ENCODE measurements around the gene C6orf136.

The C6orf136 gene

DNA sequence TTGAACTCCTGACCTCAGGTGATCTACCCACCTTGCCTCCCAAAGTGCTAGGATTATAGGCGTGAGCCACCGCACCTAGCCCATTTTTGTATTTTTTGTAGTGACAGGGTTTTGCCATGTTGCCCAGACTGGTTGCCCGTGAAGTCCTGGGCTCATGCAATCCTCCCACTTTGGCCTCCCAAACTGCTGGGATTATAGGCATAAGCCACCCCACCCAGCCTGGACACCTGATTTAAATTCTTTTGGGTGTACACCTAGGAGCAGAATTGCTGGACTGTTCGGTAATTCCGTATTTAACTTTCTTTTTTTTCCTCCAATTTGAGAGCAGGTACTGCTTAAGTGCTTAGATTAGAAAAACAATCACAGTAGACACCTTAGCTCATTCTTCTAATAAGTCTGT, 49.5 kb downstream of the C6orf136 start:
- Histone ChIP-seq H3K9me2 (replicated peaks; ENCODE audit: insufficient read depth, low read length) (no peaks in the 10 kb centered on the region), H4K20me1 (ENCODE audit: low read depth, low read length) (no peaks in the 10 kb centered on the region), H3K79me2 (ENCODE audit: insufficient read depth, low read length) (no peaks in the 10 kb centered on the region), H2AFZ (ENCODE audit: low read depth, low read length, severe bottlenecking) (no peak overlapping the region), H3K4me3 (ENCODE audit: insufficient read depth, low read length, poor library complexity, severe bottlenecking) (no peak overlapping the region), H3K9ac (ENCODE audit: low read length) (no peak overlapping the region), H3K27ac (ENCODE audit: low read depth, low read length) (no peak overlapping the region), H3K36me3 (ENCODE audit: low read length) (peaks cover 4% of the 10 kb centered on the region; the same call in 1 of the 2 replicates), H3K4me2 (ENCODE audit: low read depth, low read length, poor library complexity, severe bottlenecking) (no peak overlapping the region), H3K27me3 (ENCODE audit: low read length) (no peaks in the 10 kb centered on the region), H3F3A (ENCODE audit: insufficient read depth) (peaks cover 7% of the 10 kb centered on the region; the same call in 1 of the 2 replicates), H3K9me3 (ENCODE audit: insufficient read depth, low read length) (no peaks in the 10 kb centered on the region)
- TF ChIP-seq EZH2phosphoT487 (conservative IDR thresholded peaks at IDR 0.05; ENCODE audit: low read length): no peak
- no peak for TF ChIP-seq CTCF (IDR thresholded peaks at IDR 0.05; ENCODE audit: insufficient read depth, low read length, poor library complexity, severe bottlenecking)

DNA sequence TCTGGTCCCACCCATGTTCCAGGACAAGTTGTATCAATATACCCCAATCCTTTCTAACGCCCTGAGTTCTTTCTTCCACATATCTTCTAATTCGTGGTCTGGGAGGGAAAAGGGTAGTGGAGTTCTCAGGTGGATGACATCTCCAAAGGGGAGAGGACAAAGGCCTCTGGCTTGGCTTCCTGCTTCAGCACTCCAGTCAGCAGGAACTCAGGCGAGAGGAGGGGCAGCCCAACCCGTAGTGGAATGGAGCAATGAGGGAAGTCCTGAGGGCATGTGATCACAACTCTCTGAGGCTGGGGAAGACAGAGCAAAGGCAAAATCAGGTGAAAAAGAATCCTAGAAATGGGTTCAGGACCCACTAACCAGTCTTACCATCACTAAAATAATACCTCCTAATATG, 53.4 kb downstream of the C6orf136 start:
- Histone ChIP-seq H3K27ac (ENCODE audit: low read depth, low read length) (no peak overlapping the region), H3F3A (ENCODE audit: insufficient read depth) (no peaks in the 10 kb centered on the region), H3K9ac (ENCODE audit: low read length) (no peak overlapping the region), H3K36me3 (ENCODE audit: low read length) (peaks cover 4% of the 10 kb centered on the region; the same call in 1 of the 2 replicates), H3K79me2 (ENCODE audit: insufficient read depth, low read length) (no peaks in the 10 kb centered on the region), H2AFZ (ENCODE audit: low read depth, low read length, severe bottlenecking) (no peak overlapping the region), H3K4me2 (ENCODE audit: low read depth, low read length, poor library complexity, severe bottlenecking) (no peak overlapping the region), H3K27me3 (ENCODE audit: low read length) (no peaks in the 10 kb centered on the region), H4K20me1 (ENCODE audit: low read depth, low read length) (no peaks in the 10 kb centered on the region), H3K9me3 (ENCODE audit: insufficient read depth, low read length) (no peaks in the 10 kb centered on the region), H3K4me3 (ENCODE audit: insufficient read depth, low read length, poor library complexity, severe bottlenecking) (no peak overlapping the region), H3K9me2 (replicated peaks; ENCODE audit: insufficient read depth, low read length) (no peaks in the 10 kb centered on the region)
- TF ChIP-seq CTCF (IDR thresholded peaks at IDR 0.05; ENCODE audit: insufficient read depth, low read length, poor library complexity, severe bottlenecking): no peak
- no peak for TF ChIP-seq EZH2phosphoT487 (conservative IDR thresholded peaks at IDR 0.05; ENCODE audit: low read length)
